ENCODE data around the gene TASOR2. TPM values are rescaled to one million over a fixed set of nuclear protein-coding genes. Genes with fewer than 3 reads are reported as not detected.

TASOR2 gene
- total and polyA plus RNA-seq, 2 donors (not counting 1 experiment from before 2014, with no cell fraction given) = 12.3 to 68.6 TPM

DNA sequence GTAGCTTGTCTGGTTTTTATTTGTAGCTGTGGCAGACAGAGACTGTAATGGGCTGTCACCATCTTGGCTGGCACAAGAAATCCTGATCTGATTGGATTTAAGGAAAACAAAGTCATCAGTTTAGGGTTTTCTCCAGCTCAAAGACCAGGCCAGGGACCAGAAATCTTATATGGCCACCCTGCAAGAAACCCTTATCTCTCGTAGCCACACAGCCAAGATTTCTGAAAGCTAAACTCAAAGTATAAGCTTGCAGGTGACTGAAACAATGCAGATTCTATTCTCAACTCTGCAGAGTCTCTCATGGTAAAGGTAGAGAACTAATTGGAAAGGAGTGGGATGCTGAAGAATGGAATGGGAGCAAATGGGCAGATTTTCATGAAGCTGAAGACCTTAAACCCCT is 15.0 kb upstream of the TASOR2 start:
- H3K4me3 ChIP-seq (ENCODE audit: control extremely low read depth in 1 of 5, extremely low read depth in 1 of 5, insufficient read depth in 1 of 5, low read depth in 2 of 5, low read length in 4 of 5) = no peak overlapping the region
- H3K4me3 Mint-ChIP-seq = no peak overlapping the region
- no peaks in the 10 kb centered on the region for H3K9me3 Mint-ChIP-seq (ENCODE audit: insufficient read depth)
- peaks cover 14 to 15% of the 10 kb centered on the region in 2 donors for H3K4me1 ChIP-seq (ENCODE audit: control insufficient read depth in 2 of 2, insufficient read depth in 2 of 2, low read length in 2 of 2)
- H3K79me2 ChIP-seq (ENCODE audit: control insufficient read depth, insufficient read depth, low read length) = no peaks in the 10 kb centered on the region
- H3K4me1 Mint-ChIP-seq = peaks cover 16% of the 10 kb centered on the region
- CTCF ChIA-PET = interaction anchor here (2.1 kb wide), 1 partner anchor 46 kb away, joined by 7 read pairs; no protein-coding TSS in a partner anchor
- H3K9me3 ChIP-seq (ENCODE audit: control extremely low read depth in 1 of 3, control insufficient read depth in 2 of 3, insufficient read depth in 1 of 3, low read length in 2 of 3) = peaks cover 0 to 8% (median 6%) of the 10 kb centered on the region in 3 donors
- H3K9ac ChIP-seq (ENCODE audit: low read length) = no peak overlapping the region
- no peaks in the 10 kb centered on the region for H3K36me3 ChIP-seq (replicated peaks in 1 of 2; ENCODE audit: control extremely low read depth in 1 of 2, control insufficient read depth in 1 of 2, extremely low read depth in 1 of 2, insufficient read depth in 2 of 2, low read length in 1 of 2)
- TF ChIP-seq CTCF (IDR thresholded peaks at IDR 0.05) (no peak), EZH2 (IDR thresholded peaks at IDR 0.05; ENCODE audit: borderline replicate concordance, insufficient read depth, low read depth, low read length, poor library complexity, severe bottlenecking) (no peak)
- no peak for ATAC-seq (ENCODE audit: low read depth)
- POLR2A ChIA-PET = no interaction called here
- peaks cover 0 to 3% (median under 1%) of the 10 kb centered on the region in 4 experiments for H3K27me3 ChIP-seq (replicated peaks in 1 of 4; ENCODE audit: control extremely low read depth in 1 of 4, control insufficient read depth in 3 of 4, insufficient read depth in 4 of 4, low read length in 3 of 4)
- intact Hi-C loops (cut with micrococcal nuclease) = no loop called here
- H3K27me3 Mint-ChIP-seq = peaks cover 12% of the 10 kb centered on the region
- WGBS (ENCODE audit: insufficient coverage) = no CpG with 5 or more reads among the region's 1 CpG
- DNase-seq = no peak
- no peak overlapping the region for H2AFZ ChIP-seq (ENCODE audit: insufficient read depth, low read depth, low read length, poor library complexity, severe bottlenecking)
- H4K20me1 ChIP-seq (ENCODE audit: control insufficient read depth, insufficient read depth, low read length, poor library complexity, severe bottlenecking) = no peaks in the 10 kb centered on the region
- H3K27ac ChIP-seq (ENCODE audit: low read length in 2 of 2) = no peak overlapping the region
- no peak overlapping the region for H3K4me2 ChIP-seq (replicated peaks; ENCODE audit: low read depth, low read length, poor library complexity, severe bottlenecking)
- no peak overlapping the region for H3K27ac Mint-ChIP-seq

GRCh38 chr10:5670662-5671375 is 13.8 kb upstream of the TASOR2 start:
- peaks cover 0 to 3% (median 1%) of the 10 kb centered on the region in 4 experiments for H3K27me3 ChIP-seq (replicated peaks in 1 of 4; ENCODE audit: control extremely low read depth in 1 of 4, control insufficient read depth in 3 of 4, insufficient read depth in 4 of 4, low read length in 3 of 4)
- POLR2A ChIA-PET = no interaction called here
- CTCF ChIA-PET = interaction anchor here (0.6 to 2.1 kb wide), 3 partner anchors 41 to 208 kb away, joined by 3 to 7 read pairs (median 6); no protein-coding TSS in a partner anchor
- peaks cover 10% of the 10 kb centered on the region for H3K4me1 Mint-ChIP-seq
- H3K4me3 ChIP-seq (ENCODE audit: control extremely low read depth in 1 of 5, extremely low read depth in 1 of 5, insufficient read depth in 1 of 5, low read depth in 2 of 5, low read length in 4 of 5) = no peak overlapping the region
- no peaks in the 10 kb centered on the region for H4K20me1 ChIP-seq (ENCODE audit: control insufficient read depth, insufficient read depth, low read length, poor library complexity, severe bottlenecking)
- H3K9me3 Mint-ChIP-seq (ENCODE audit: insufficient read depth) = no peaks in the 10 kb centered on the region
- DNase-seq = no peak
- no peak overlapping the region for H3K27ac ChIP-seq (ENCODE audit: low read length in 2 of 2)
- H3K36me3 ChIP-seq (replicated peaks in 1 of 2; ENCODE audit: control extremely low read depth in 1 of 2, control insufficient read depth in 1 of 2, extremely low read depth in 1 of 2, insufficient read depth in 2 of 2, low read length in 1 of 2) = no peaks in the 10 kb centered on the region
- H3K27ac Mint-ChIP-seq = no peak overlapping the region
- peaks cover 0 to 8% (median 6%) of the 10 kb centered on the region in 3 donors for H3K9me3 ChIP-seq (ENCODE audit: control extremely low read depth in 1 of 3, control insufficient read depth in 2 of 3, insufficient read depth in 1 of 3, low read length in 2 of 3)
- no peak overlapping the region for H3K4me3 Mint-ChIP-seq
- WGBS (ENCODE audit: insufficient coverage) = 90% methylated on average over 3 of the region's 8 CpGs
- intact Hi-C loops (cut with micrococcal nuclease) = no loop called here
- no peak for TF ChIP-seq CTCF (IDR thresholded peaks at IDR 0.05)
- TF ChIP-seq EZH2 (IDR thresholded peaks at IDR 0.05; ENCODE audit: borderline replicate concordance, insufficient read depth, low read depth, low read length, poor library complexity, severe bottlenecking) = no peak
- H3K79me2 ChIP-seq (ENCODE audit: control insufficient read depth, insufficient read depth, low read length) = no peaks in the 10 kb centered on the region
- no peak for ATAC-seq (ENCODE audit: low read depth)
- H3K27me3 Mint-ChIP-seq = peaks cover 16% of the 10 kb centered on the region
- peaks cover 8 to 9% of the 10 kb centered on the region in 2 donors for H3K4me1 ChIP-seq (ENCODE audit: control insufficient read depth in 2 of 2, insufficient read depth in 2 of 2, low read length in 2 of 2)
- no peak overlapping the region for H3K9ac ChIP-seq (ENCODE audit: low read length)
- no peak overlapping the region for H2AFZ ChIP-seq (ENCODE audit: insufficient read depth, low read depth, low read length, poor library complexity, severe bottlenecking)
- no peak overlapping the region for H3K4me2 ChIP-seq (replicated peaks; ENCODE audit: low read depth, low read length, poor library complexity, severe bottlenecking)

All from B cell (primary cell).